Tibial nerve (tissue), 4 donors: Measurements from ENCODE around the gene DENND4B.

Experiments
- EP300 ChIP-seq, 2 donors: sonication (generic); formaldehyde crosslinking; IDR thresholded peaks; one replicate each; pipeline ENCODE4 v1.6.1; 2017; ENCODE audit warnings: antibody characterized with exemption in 2 of 2, mild to moderate bottlenecking in 1 of 2
- POLR2A ChIP-seq, 2 donors: fragments of 450-650 bp; IDR thresholded peaks; one replicate each; pipeline ENCODE4 v1.6.1; 2017; ENCODE audit warnings: antibody characterized with exemption in 2 of 2, mild to moderate bottlenecking in 2 of 2, moderate library complexity in 2 of 2
- TF ChIP-seq, protein P1 (sequence below), 5 experiments: fragments of 200-600 bp in 3 of 5; fragments of 450-650 bp in 2 of 5; sonication (generic) in 3 of 5; IDR thresholded peaks; one replicate each; pipeline ENCODE4 v1.5.1; 2016 to 2019; ENCODE audit warnings: antibody characterized with exemption in 5 of 5, mild to moderate bottlenecking in 3 of 5, moderate library complexity in 2 of 5

DNA sequence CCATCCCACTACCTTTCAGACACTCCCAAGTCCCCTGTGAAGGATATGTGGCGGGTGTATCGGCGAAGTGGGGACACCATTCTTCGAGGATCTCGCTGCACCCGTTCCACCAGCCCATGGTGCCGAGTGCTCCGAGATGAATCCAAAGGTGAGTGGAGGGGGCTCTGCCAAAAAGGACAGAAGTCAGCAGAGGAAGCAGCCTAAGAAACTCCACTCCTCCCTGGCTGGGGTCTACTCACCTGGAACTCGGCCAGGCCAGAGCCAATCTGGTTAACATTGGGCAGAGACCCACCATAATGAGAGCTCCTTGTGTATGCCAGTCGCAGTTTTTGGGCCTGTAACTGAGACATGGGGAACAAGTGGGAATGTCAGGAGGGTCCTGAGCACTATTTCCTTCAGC is 8.3 kb upstream of the DENND4B start:
- TF ChIP-seq, protein P1, sequence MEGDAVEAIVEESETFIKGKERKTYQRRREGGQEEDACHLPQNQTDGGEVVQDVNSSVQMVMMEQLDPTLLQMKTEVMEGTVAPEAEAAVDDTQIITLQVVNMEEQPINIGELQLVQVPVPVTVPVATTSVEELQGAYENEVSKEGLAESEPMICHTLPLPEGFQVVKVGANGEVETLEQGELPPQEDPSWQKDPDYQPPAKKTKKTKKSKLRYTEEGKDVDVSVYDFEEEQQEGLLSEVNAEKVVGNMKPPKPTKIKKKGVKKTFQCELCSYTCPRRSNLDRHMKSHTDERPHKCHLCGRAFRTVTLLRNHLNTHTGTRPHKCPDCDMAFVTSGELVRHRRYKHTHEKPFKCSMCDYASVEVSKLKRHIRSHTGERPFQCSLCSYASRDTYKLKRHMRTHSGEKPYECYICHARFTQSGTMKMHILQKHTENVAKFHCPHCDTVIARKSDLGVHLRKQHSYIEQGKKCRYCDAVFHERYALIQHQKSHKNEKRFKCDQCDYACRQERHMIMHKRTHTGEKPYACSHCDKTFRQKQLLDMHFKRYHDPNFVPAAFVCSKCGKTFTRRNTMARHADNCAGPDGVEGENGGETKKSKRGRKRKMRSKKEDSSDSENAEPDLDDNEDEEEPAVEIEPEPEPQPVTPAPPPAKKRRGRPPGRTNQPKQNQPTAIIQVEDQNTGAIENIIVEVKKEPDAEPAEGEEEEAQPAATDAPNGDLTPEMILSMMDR (IDR thresholded peaks at IDR 0.05) = no peak
- TF ChIP-seq POLR2A (IDR thresholded peaks at IDR 0.05) (no peak), EP300 (IDR thresholded peaks at IDR 0.05) (no peak)
